Gastrocnemius medialis (tissue), 4 donors: ENCODE measurements around the gene SEPTIN3. TPM values are rescaled to one million over a fixed set of nuclear protein-coding genes. Genes with fewer than 3 reads are reported as not detected.

Source experiments
- total RNA-seq, 4 donors: library from RNA; depleted of rRNA; stranded (reverse); fragments of >200 nt; gene quantifications; one replicate each; pipeline versions ENCODE4 v1.1.0 to v1.2.3, GENCODE V29; 2016

The SEPTIN3 gene
- total RNA-seq, 4 donors from 2014 or later: 0.18 TPM; not detected in 3

Other genes with a start within 250 kb of the SEPTIN3 start
- gene CCDC134, start 168.8 kb upstream of the SEPTIN3 start, total RNA-seq: 1 to 10 TPM; 3.3 to 7.7 (median 6.0) TPM
- gene SREBF2, start 136.3 kb upstream of the SEPTIN3 start, total RNA-seq: 10 to 100 TPM; 25.1 to 40.9 (median 36.1) TPM
- not detected for gene SHISA8, start 54.4 kb upstream of the SEPTIN3 start, total RNA-seq
- not detected for gene TNFRSF13C, start 42.6 kb upstream of the SEPTIN3 start, total RNA-seq
- gene CENPM, start 22.3 kb upstream of the SEPTIN3 start, total RNA-seq: 1 to 10 TPM in 2 of 4 donors, not detected in 2; 1.5 to 5.1 TPM
- gene WBP2NL, start 29.3 kb downstream of the SEPTIN3 start, total RNA-seq: under 1 TPM in 3 of 4 donors, not detected in 1; 0.27 to 0.59 (median 0.31) TPM
- gene NAGA, start 101.4 kb downstream of the SEPTIN3 start, total RNA-seq: 10 to 100 TPM in 3 of 4 donors, 1 to 10 TPM in 1; 8.7 to 14.1 (median 11.9) TPM
- gene PHETA2, start 104.8 kb downstream of the SEPTIN3 start, total RNA-seq: 1 to 10 TPM; 1.8 to 3.1 (median 2.1) TPM
- 10 to 100 TPM in 1 of 4 donors, 1 to 10 TPM in 3; 7.9 to 14.6 (median 9.8) TPM for gene SMDT1, start 110.3 kb downstream of the SEPTIN3 start, total RNA-seq
- gene NDUFA6, start 121.3 kb downstream of the SEPTIN3 start, total RNA-seq: 100 to 1,000 TPM; 117 to 139 (median 125) TPM
- gene CYP2D6, start 161.4 kb downstream of the SEPTIN3 start, total RNA-seq: under 1 TPM in 2 of 4 donors, not detected in 2; 0.15 to 0.24 TPM